ENCODE measurements around the gene HS1BP3. TPM values are rescaled to one million over a fixed set of nuclear protein-coding genes. Genes with fewer than 3 reads are reported as not detected.

Gene HS1BP3
- total and polyA plus RNA-seq, 2 of the 4 experiments (the other 2 are of a cell fraction), result 9.0 to 14.8 TPM

- Histone ChIP-seq H4K8ac (ENCODE audit: low read depth in 2 of 2, low read length in 2 of 2) (peak overlapping the region; percentile 13 to 76; a peak in 3 of 4 replicates), H3K9me3 (ENCODE audit: control insufficient read depth, insufficient read depth, low read length) (no peaks in the 10 kb centered on the region), H2BK20ac (ENCODE audit: low read depth, low read length) (peak overlapping the region; percentile 97), H3K36me3 (ENCODE audit: control insufficient read depth, insufficient read depth, low read length) (no peaks in the 10 kb centered on the region), H4K5ac (ENCODE audit: low read depth, low read length) (peak overlapping the region; percentile 19; the same call in 1 of the 2 replicates), H2AFZ (replicated peaks; ENCODE audit: low read length, poor library complexity) (peak overlapping the region; percentile 27), H3K27ac (ENCODE audit: insufficient read depth, low read length) (no peak overlapping the region), H2AK5ac (ENCODE audit: low read depth, low read length) (peak overlapping the region; percentile 93), H3K56ac (ENCODE audit: extremely low read depth, insufficient read depth, low read length) (no peak overlapping the region), H3K79me1 (ENCODE audit: low read depth in 1 of 2, low read length in 2 of 2) (peaks cover 0 to 7% of the 10 kb centered on the region in 2 experiments; a peak in 1 of 4 replicates), H2BK5ac (ENCODE audit: low read depth, low read length, poor library complexity, severe bottlenecking) (no peak overlapping the region), H3K4ac (ENCODE audit: low read depth, low read length) (peak overlapping the region; percentile 99), H3K9me1 (ENCODE audit: insufficient read depth, low read length) (peaks cover 35% of the 10 kb centered on the region), H2BK120ac (ENCODE audit: low read depth, low read length) (peak overlapping the region; percentile 100), H3K4me3 (ENCODE audit: insufficient read depth, low read depth, low read length) (no peak overlapping the region), H3K27me3 (ENCODE audit: control insufficient read depth, insufficient read depth, low read length) (no peaks in the 10 kb centered on the region), H3K23ac (ENCODE audit: low read depth, low read length) (peak overlapping the region; percentile 50; the same call in 1 of the 2 replicates), H2BK15ac (ENCODE audit: low read depth, low read length) (peak overlapping the region; percentile 91), H3K4me1 (ENCODE audit: control insufficient read depth, insufficient read depth, low read length) (peaks cover 30% of the 10 kb centered on the region), H4K91ac (ENCODE audit: insufficient read depth, low read depth, low read length) (peak overlapping the region; percentile 84), H4K20me1 (ENCODE audit: insufficient read depth, low read length) (no peaks in the 10 kb centered on the region), H3K9ac (ENCODE audit: low read depth, low read length) (no peak overlapping the region), H3K18ac (ENCODE audit: low read depth, low read length) (peak overlapping the region; percentile 55; the same call in 1 of the 2 replicates), H2AK9ac (replicated peaks; ENCODE audit: low read depth, low read length, poor library complexity) (peak overlapping the region; percentile 44), H3K14ac (replicated peaks; ENCODE audit: low read depth, low read length) (peak overlapping the region; percentile 86), H3K4me2 (ENCODE audit: low read depth, low read length) (no peak overlapping the region)
- dilution Hi-C loops (cut with HindIII; ENCODE audit: low sequenced_read_pairs, unreplicated experiment), result no loop called here
- no CpG with 5 or more reads among the region's 4 CpGs for WGBS, 2 experiments (ENCODE audit: extremely low coverage in 2 of 2, insufficient read length in 1 of 2)
- ATAC-seq (ENCODE audit: low read depth), result no peak
- ChIA-PET CTCF (interaction anchor here (0.6 to 2.0 kb wide), 5 partner anchors 21 to 90 kb away, joined by 3 to 6 read pairs (median 4); no protein-coding TSS in a partner anchor), POLR2A (ENCODE audit: unreplicated experiment) (interaction anchor here (0.6 to 2.4 kb wide), 2 partner anchors 149 to 152 kb away, joined by 8 to 10 read pairs; partner anchors contain the start of gene RHOB)
- in situ Hi-C loops (cut with MboI; ENCODE audit: low sequenced_read_pairs), result no loop called here
- no TSS peak for BruUV-seq (replicated peaks)
- TF ChIP-seq MAFK (IDR thresholded peaks at IDR 0.05; ENCODE audit: low read depth, low read length) (no peak), MXI1 (IDR thresholded peaks at IDR 0.05; ENCODE audit: borderline replicate concordance, low read depth, low read length) (no peak), NFE2L2 (IDR thresholded peaks at IDR 0.05; ENCODE audit: low read depth, low read length) (no peak), CEBPB (IDR thresholded peaks at IDR 0.05; ENCODE audit: low read depth, low read length) (no peak), RFX5 (IDR thresholded peaks at IDR 0.05; ENCODE audit: low read depth, low read length) (no peak), CHD1 (IDR thresholded peaks at IDR 0.05; ENCODE audit: low read depth, low read length) (no peak), POLR2A (IDR thresholded peaks at IDR 0.05; ENCODE audit: low read depth, low read length) (no peak), CTCF (conservative IDR thresholded peaks at IDR 0.05; ENCODE audit: low read depth, low read length) (no peak), BHLHE40 (IDR thresholded peaks at IDR 0.05; ENCODE audit: low read depth, low read length) (no peak), USF2 (IDR thresholded peaks at IDR 0.05; ENCODE audit: low read depth, low read length) (no peak), MAZ (IDR thresholded peaks at IDR 0.05; ENCODE audit: borderline replicate concordance, low read depth, low read length) (no peak), RCOR1 (IDR thresholded peaks at IDR 0.05; ENCODE audit: insufficient replicate concordance, low read length) (no peak), ELK1 (IDR thresholded peaks at IDR 0.05; ENCODE audit: borderline replicate concordance, low read depth, low read length) (no peak)
- DNase-seq, result no peak
- intact Hi-C loops (cut with micrococcal nuclease), result no loop called here
Measured at GRCh38 chr2:20596193-20596972, 54.5 kb downstream of the HS1BP3 start.
